ENCODE results near the gene GGT6.

GGT6 gene

GRCh38 chr17:4572131-4572530 lies 11.8 kb upstream of the GGT6 start:
- DNase-seq (ENCODE audit: low spot score): no peak
- no peak overlapping the region for H3K27ac ChIP-seq
- ChIA-PET CTCF (no interaction called here), POLR2A (ENCODE audit: low non-redundant PET) (no interaction called here)
- TF ChIP-seq CTCF (conservative IDR thresholded peaks at IDR 0.05; ENCODE audit: low read depth): no peak

GRCh38 chr17:4569591-4569990 lies 9.2 kb upstream of the GGT6 start:
- no peak overlapping the region for H3K27ac ChIP-seq
- no peak for DNase-seq (ENCODE audit: low spot score)
- ChIA-PET CTCF (interaction anchor here (0.6 to 1.6 kb wide), 2 partner anchors 55 to 263 kb away, joined by 4 to 10 read pairs; no protein-coding TSS in a partner anchor), POLR2A (ENCODE audit: low non-redundant PET) (no interaction called here)
- no peak for TF ChIP-seq CTCF (conservative IDR thresholded peaks at IDR 0.05; ENCODE audit: low read depth)

GRCh38 chr17:4566785-4567184 lies 6.4 kb upstream of the GGT6 start:
- POLR2A ChIA-PET (ENCODE audit: low non-redundant PET): no interaction called here
- CTCF ChIA-PET: interaction anchor here (0.5 to 1.9 kb wide), 28 partner anchors 11 to 205 kb away, joined by 3 to 14 read pairs (median 5); partner anchors contain the start of genes MYBBP1A and TM4SF5
- DNase-seq (ENCODE audit: low spot score): peak; percentile 75
- TF ChIP-seq CTCF (conservative IDR thresholded peaks at IDR 0.05; ENCODE audit: low read depth): peak; percentile 75
- no peak overlapping the region for H3K27ac ChIP-seq

GRCh38 chr17:4565209-4566141 lies 5.1 kb upstream of the GGT6 start:
- H3K27ac ChIP-seq: 0 out of 2 replicates have a peak overlapping the region, but pooled peaks have one; percentile 12
- POLR2A ChIA-PET (ENCODE audit: low non-redundant PET): no interaction called here

GRCh38 chr17:4562015-4562969 lies 1.9 kb upstream of the GGT6 start:
- CTCF ChIA-PET: interaction anchor here (0.7 to 1.0 kb wide), 2 partner anchors 193 to 313 kb away, joined by 3 to 4 read pairs; no protein-coding TSS in a partner anchor
- no peak for DNase-seq (ENCODE audit: low spot score)
- TF ChIP-seq CTCF (conservative IDR thresholded peaks at IDR 0.05; ENCODE audit: low read depth): no peak
- POLR2A ChIA-PET (ENCODE audit: low non-redundant PET): no interaction called here
- H3K27ac ChIP-seq: peak overlapping the region; percentile 46

More at GRCh38 chr17:4565209-4566141, 5.1 kb upstream of the GGT6 start:
- peak; percentile 71 for DNase-seq (ENCODE audit: low spot score)
- peak; percentile 91 for TF ChIP-seq CTCF (conservative IDR thresholded peaks at IDR 0.05; ENCODE audit: low read depth)
- CTCF ChIA-PET: interaction anchor here (0.6 to 1.7 kb wide), 13 partner anchors 9 to 173 kb away, joined by 3 to 7 read pairs (median 4); no protein-coding TSS in a partner anchor

- DNase-seq (ENCODE audit: low spot score): no peak
- no peak overlapping the region for H3K27ac ChIP-seq
- TF ChIP-seq CTCF (conservative IDR thresholded peaks at IDR 0.05; ENCODE audit: low read depth): no peak
- POLR2A ChIA-PET (ENCODE audit: low non-redundant PET): interaction anchor here (0.5 kb wide), 1 partner anchor 419 kb away, joined by 3 read pairs; no protein-coding TSS in a partner anchor
- CTCF ChIA-PET: interaction anchor here (0.8 kb wide), 1 partner anchor 66 kb away, joined by 5 read pairs; no protein-coding TSS in a partner anchor
Observed at GRCh38 chr17:4560837-4561256, 470 bp upstream of the GGT6 start.

All from RWPE1 (cell line).